Spleen (tissue), 7 donors: ENCODE data around the gene SLFNL1.

ENCODE experiments used
- CTCF ChIP-seq, 11 experiments: fragments of 200-600 bp in 7 of 11; fragments of 450-650 bp in 4 of 11; sonication (generic) in 4 of 11; IDR thresholded peaks in 8 of 11; conservative IDR thresholded peaks in 3 of 11; 1 replicate in 7 of 11; 2 replicates in 4 of 11; pipeline versions ENCODE4 v1.4.0 to v1.8.0; 2016 to 2021; ENCODE audit warnings: antibody characterized with exemption in 11 of 11, inconsistent platforms in 4 of 11, mild to moderate bottlenecking in 1 of 11
- POLR2A ChIP-seq, 3 donors: fragments of 450-650 bp; IDR thresholded peaks; one replicate each; pipeline ENCODE4 v1.5.1; 2017; ENCODE audit warnings: antibody characterized with exemption in 3 of 3, mild to moderate bottlenecking in 1 of 3
- donor health status: DM: no; HTN: no; CAD: no; lungs with moderate emphysema.
- donor health status: DM: no; HTN: no; CAD: no.
- donor health status: DM: no; HTN: no; CAD: no.

- TF ChIP-seq CTCF (IDR thresholded peaks at IDR 0.05 in 8 of 11, conservative IDR thresholded peaks at IDR 0.05 in 3 of 11) = no peak
- TF ChIP-seq POLR2A (IDR thresholded peaks at IDR 0.05) = no peak
Measured at GRCh38 chr1:40983286-40983685, 38.2 kb downstream of the SLFNL1 start.
